Tibial nerve (tissue), 4 donors: ENCODE data around the gene FAM9B. TPM values are rescaled to one million over a fixed set of nuclear protein-coding genes. Genes with fewer than 3 reads are reported as not detected.

ENCODE experiments used
- DNase-seq, 2 donors: peaks; one replicate each; pipeline ENCODE4 v3.0.0-alpha.2; 2019; ENCODE audit warnings: low spot score in 2 of 2
- H3K27ac ChIP-seq, 4 donors: fragments of 200-600 bp; sonication (generic) in 3 of 4; one replicate each; pipeline ENCODE4 v1.5.1; 2017 to 2019; ENCODE audit warnings: mild to moderate bottlenecking in 1 of 4
- H3K27me3 ChIP-seq, 2 donors: fragments of 200-600 bp; sonication (generic) in 1 of 2; one replicate each; pipeline versions ENCODE4 v1.5.1 to v1.6.0; 2017 to 2019
- H3K36me3 ChIP-seq, 3 donors: fragments of 200-600 bp; sonication (generic); one replicate each; pipeline ENCODE4 v1.5.1; 2018 to 2019
- H3K4me1 ChIP-seq, 4 donors: fragments of 200-600 bp; sonication (generic) in 3 of 4; one replicate each; pipeline ENCODE4 v1.5.1; 2017 to 2019
- H3K4me3 ChIP-seq, 4 donors: fragments of 200-600 bp; sonication (generic) in 3 of 4; one replicate each; pipeline ENCODE4 v1.5.1; 2017 to 2019; ENCODE audit warnings: mild to moderate bottlenecking in 1 of 4, moderate library complexity in 1 of 4
- H3K9me3 ChIP-seq, 4 donors: fragments of 200-600 bp; sonication (generic) in 3 of 4; one replicate each; pipeline ENCODE4 v1.5.1; 2017 to 2019
- EP300 ChIP-seq, 2 donors: sonication (generic); formaldehyde crosslinking; IDR thresholded peaks; one replicate each; pipeline ENCODE4 v1.6.1; 2017; ENCODE audit warnings: antibody characterized with exemption in 2 of 2, mild to moderate bottlenecking in 1 of 2
- POLR2A ChIP-seq, 2 donors: fragments of 450-650 bp; IDR thresholded peaks; one replicate each; pipeline ENCODE4 v1.6.1; 2017; ENCODE audit warnings: antibody characterized with exemption in 2 of 2, mild to moderate bottlenecking in 2 of 2, moderate library complexity in 2 of 2
- WGBS, 2 donors: methylation state at CpG; one replicate each; pipeline ENCODE4 v1.1.5; 2018; 5-methylcytosine and 5-hydroxymethylcytosine counted together
- total RNA-seq, 4 donors: library from RNA; depleted of rRNA; stranded (reverse); fragments of >200 nt; gene quantifications; one replicate each; pipeline ENCODE4 v1.1.0, GENCODE V29; 2016
- TF ChIP-seq, protein P1 (sequence below), 5 experiments: fragments of 200-600 bp in 3 of 5; fragments of 450-650 bp in 2 of 5; sonication (generic) in 3 of 5; IDR thresholded peaks; one replicate each; pipeline ENCODE4 v1.5.1; 2016 to 2019; ENCODE audit warnings: antibody characterized with exemption in 5 of 5, mild to moderate bottlenecking in 3 of 5, moderate library complexity in 2 of 5

Gene FAM9B
- total RNA-seq, 4 donors from 2014 or later, result not detected

DNA sequence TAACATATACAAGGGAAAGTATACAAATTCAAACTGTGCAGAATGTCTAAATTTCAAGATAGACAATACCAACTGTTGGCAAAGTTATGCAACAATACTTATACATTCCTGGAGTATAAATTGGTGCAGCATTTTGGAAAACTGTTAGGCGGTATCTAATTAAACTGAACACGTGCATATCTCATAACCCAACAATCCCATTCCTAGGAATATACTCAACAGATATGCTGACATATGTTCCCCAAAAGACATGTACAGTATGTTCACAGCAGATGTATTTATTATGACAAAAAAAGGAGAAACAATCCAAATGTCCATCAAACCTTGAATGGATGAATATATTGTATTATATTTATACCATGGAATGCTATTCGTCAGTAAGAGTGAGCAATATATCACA lies 16.4 kb upstream of the FAM9B start:
- no peaks in the 10 kb centered on the region for H3K36me3 ChIP-seq
- H3K4me1 ChIP-seq, result no peaks in the 10 kb centered on the region
- no peak overlapping the region for H3K4me3 ChIP-seq
- no peaks in the 10 kb centered on the region for H3K27me3 ChIP-seq
- WGBS, 2 donors, result 87 to 93% methylated on average over 3 of the region's 3 CpGs
- no peak overlapping the region for H3K27ac ChIP-seq
- no peak for DNase-seq
- TF ChIP-seq POLR2A (IDR thresholded peaks at IDR 0.05) (no peak), EP300 (IDR thresholded peaks at IDR 0.05) (no peak)
- TF ChIP-seq, protein P1, sequence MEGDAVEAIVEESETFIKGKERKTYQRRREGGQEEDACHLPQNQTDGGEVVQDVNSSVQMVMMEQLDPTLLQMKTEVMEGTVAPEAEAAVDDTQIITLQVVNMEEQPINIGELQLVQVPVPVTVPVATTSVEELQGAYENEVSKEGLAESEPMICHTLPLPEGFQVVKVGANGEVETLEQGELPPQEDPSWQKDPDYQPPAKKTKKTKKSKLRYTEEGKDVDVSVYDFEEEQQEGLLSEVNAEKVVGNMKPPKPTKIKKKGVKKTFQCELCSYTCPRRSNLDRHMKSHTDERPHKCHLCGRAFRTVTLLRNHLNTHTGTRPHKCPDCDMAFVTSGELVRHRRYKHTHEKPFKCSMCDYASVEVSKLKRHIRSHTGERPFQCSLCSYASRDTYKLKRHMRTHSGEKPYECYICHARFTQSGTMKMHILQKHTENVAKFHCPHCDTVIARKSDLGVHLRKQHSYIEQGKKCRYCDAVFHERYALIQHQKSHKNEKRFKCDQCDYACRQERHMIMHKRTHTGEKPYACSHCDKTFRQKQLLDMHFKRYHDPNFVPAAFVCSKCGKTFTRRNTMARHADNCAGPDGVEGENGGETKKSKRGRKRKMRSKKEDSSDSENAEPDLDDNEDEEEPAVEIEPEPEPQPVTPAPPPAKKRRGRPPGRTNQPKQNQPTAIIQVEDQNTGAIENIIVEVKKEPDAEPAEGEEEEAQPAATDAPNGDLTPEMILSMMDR (IDR thresholded peaks at IDR 0.05), result no peak
- no peaks in the 10 kb centered on the region for H3K9me3 ChIP-seq

DNA sequence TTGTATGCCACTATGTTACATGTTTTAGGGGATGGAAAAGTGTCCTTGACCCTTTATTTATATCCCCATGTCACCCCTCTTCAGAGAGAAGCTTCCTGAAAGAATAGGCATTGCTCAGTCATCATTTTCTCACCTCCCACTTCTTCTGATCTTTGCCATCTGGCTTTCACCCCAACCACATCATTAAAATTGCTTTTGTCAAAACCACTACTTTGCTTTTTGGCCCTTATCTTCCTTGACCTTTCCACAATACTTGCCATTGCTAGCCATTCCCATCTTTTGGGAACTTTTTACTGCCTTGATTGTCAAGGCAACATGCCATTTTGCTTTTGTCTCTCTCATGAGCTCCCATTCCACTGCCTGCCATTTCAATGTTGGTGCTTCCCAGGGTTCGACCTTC lies 14.9 kb upstream of the FAM9B start:
- Histone ChIP-seq H3K36me3 (no peaks in the 10 kb centered on the region), H3K27me3 (no peaks in the 10 kb centered on the region), H3K4me1 (no peaks in the 10 kb centered on the region), H3K27ac (no peak overlapping the region), H3K9me3 (no peaks in the 10 kb centered on the region), H3K4me3 (no peak overlapping the region)
- TF ChIP-seq, protein P1 (IDR thresholded peaks at IDR 0.05), result no peak
- TF ChIP-seq EP300 (IDR thresholded peaks at IDR 0.05) (no peak), POLR2A (IDR thresholded peaks at IDR 0.05) (no peak)
- DNase-seq, result no peak
- 76 to 87% methylated on average over 1 of the region's 1 CpG for WGBS, 2 donors

DNA sequence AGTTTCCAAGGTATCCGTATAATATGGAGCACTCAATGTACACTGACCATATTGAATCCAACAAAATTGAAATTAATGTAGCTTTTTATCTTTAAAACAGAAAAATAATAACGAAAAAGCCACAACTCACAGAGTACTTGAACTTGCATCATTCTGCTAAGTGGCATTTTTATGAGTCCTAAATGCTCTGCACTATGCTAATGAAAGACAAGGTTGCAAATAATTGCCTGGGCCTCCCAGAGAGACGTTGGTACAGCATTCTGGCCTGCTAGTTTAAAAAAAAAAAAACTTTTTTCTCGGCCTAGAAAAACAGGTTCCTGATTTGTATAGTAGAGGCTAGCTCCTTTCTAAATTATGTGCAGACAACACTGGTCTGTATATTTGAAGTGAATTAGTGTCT lies 4.3 kb upstream of the FAM9B start:
- no peaks in the 10 kb centered on the region for H3K4me1 ChIP-seq
- no peaks in the 10 kb centered on the region for H3K9me3 ChIP-seq
- no peak overlapping the region for H3K27ac ChIP-seq
- no peak for DNase-seq
- H3K4me3 ChIP-seq, result no peak overlapping the region
- 74 to 79% methylated on average over 4 of the region's 4 CpGs for WGBS, 2 donors
- no peaks in the 10 kb centered on the region for H3K36me3 ChIP-seq
- H3K27me3 ChIP-seq, result no peaks in the 10 kb centered on the region
- TF ChIP-seq, protein P1 (IDR thresholded peaks at IDR 0.05), result no peak
- no peak for TF ChIP-seq EP300 (IDR thresholded peaks at IDR 0.05)
- no peak for TF ChIP-seq POLR2A (IDR thresholded peaks at IDR 0.05)

DNA sequence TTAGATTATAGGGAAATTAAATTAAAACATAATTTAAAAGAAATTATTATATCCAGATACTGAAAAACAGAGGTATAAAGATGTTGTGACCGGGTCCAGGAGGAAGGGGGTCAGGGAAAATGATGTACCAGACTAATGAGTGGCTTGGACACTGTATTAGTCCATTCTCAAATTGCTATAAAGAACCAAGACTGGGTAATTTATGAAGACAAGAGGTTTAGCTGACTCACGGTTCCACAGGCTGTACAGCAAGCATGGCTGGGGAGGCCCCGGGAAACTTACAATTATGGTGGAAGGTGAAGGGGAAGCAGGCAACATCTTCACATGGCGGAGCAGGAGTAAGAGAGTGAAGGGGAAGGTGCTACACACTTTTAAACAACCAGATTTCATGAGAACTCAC lies 3.4 kb upstream of the FAM9B start:
- TF ChIP-seq, protein P1 (IDR thresholded peaks at IDR 0.05), result no peak
- TF ChIP-seq POLR2A (IDR thresholded peaks at IDR 0.05), result no peak
- no peak for TF ChIP-seq EP300 (IDR thresholded peaks at IDR 0.05)

DNA sequence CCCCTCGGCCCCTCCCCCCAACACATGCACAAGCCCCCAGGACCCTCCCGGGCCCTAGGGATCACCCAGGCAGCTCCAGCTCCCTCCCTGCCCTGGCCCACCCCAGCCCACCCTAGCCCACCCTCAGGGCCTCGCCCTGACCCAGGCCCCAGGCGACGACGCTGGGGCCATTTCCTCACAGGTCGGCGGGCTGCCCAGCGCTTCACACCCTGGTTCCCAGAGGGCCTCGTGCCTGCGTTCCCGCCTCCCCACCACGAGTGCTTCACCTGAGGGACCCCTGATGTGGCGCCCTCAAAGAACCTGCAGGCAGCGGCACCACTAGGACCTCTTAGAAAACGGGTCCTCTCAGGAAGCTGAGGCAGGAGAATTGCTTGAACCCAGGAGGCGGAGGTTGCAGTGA lies 341 bp downstream of the FAM9B start:
- no peaks in the 10 kb centered on the region for H3K9me3 ChIP-seq
- DNase-seq, result no peak
- no peak overlapping the region for H3K4me3 ChIP-seq
- no peaks in the 10 kb centered on the region for H3K4me1 ChIP-seq
- H3K36me3 ChIP-seq, result no peaks in the 10 kb centered on the region
- TF ChIP-seq, protein P1 (IDR thresholded peaks at IDR 0.05), result no peak
- TF ChIP-seq POLR2A (IDR thresholded peaks at IDR 0.05) (no peak), EP300 (IDR thresholded peaks at IDR 0.05) (no peak)
- 90 to 95% methylated on average over 3 to 14 of the region's 17 CpGs for WGBS, 2 donors
- H3K27ac ChIP-seq, result no peak overlapping the region
- no peaks in the 10 kb centered on the region for H3K27me3 ChIP-seq

More for the DNA sequence above, 3.4 kb upstream of the FAM9B start:
- H3K36me3 ChIP-seq, result no peaks in the 10 kb centered on the region
- H3K4me3 ChIP-seq, result no peak overlapping the region
- WGBS, 2 donors, result 73 to 82% methylated on average over 4 of the region's 4 CpGs
- no peaks in the 10 kb centered on the region for H3K27me3 ChIP-seq
- no peaks in the 10 kb centered on the region for H3K4me1 ChIP-seq
- no peaks in the 10 kb centered on the region for H3K9me3 ChIP-seq
- no peak for DNase-seq
- no peak overlapping the region for H3K27ac ChIP-seq
